ENCODE data around the gene UGT1A7. TPM values are rescaled to one million over a fixed set of nuclear protein-coding genes. Genes with fewer than 3 reads are reported as not detected.
"Not testable (repeated sequence)": the region's sequence is repeated elsewhere in the genome, so short reads cannot be mapped to it uniquely, and the experiment has no call there.

Gene UGT1A7
- total RNA-seq, 1 experiment from 2014 or later: not detected

GRCh38 chr2:233712611-233713261 lies 31.0 kb downstream of the UGT1A7 start, which contains the start of gene UGT1A5:
UGT1A5 (plus strand) TSS chr2:233712907; CDS start chr2:233712992, 85 bp downstream.
- H3K36me3 ChIP-seq: no peaks in the 10 kb centered on the region
- no peak within 1 kb of the TSS for H3K4me3 ChIP-seq
- DNase-seq: no peak
- H3K27ac ChIP-seq: no peak within 1 kb of the TSS
- H3K4me1 ChIP-seq: no peaks in the 10 kb centered on the region
- no peaks in the 10 kb centered on the region for H3K27me3 ChIP-seq
- H3K9me3 ChIP-seq (replicated peaks): no peaks in the 10 kb centered on the region

GRCh38 chr2:233713262-233713615 lies 31.5 kb downstream of the UGT1A7 start:
- Histone ChIP-seq H3K36me3 (no peaks in the 10 kb centered on the region), H3K4me3 (no peak overlapping the region), H3K9me3 (replicated peaks) (no peaks in the 10 kb centered on the region), H3K27ac (no peak overlapping the region), H3K4me1 (no peaks in the 10 kb centered on the region), H3K27me3 (no peaks in the 10 kb centered on the region)
- no peak for DNase-seq

- no peak for DNase-seq
- H3K27me3 ChIP-seq: no peaks in the 10 kb centered on the region
- no peaks in the 10 kb centered on the region for H3K4me1 ChIP-seq
- no peaks in the 10 kb centered on the region for H3K36me3 ChIP-seq
- no peak overlapping the region for H3K27ac ChIP-seq
- no peak overlapping the region for H3K4me3 ChIP-seq
- H3K9me3 ChIP-seq (replicated peaks): no peaks in the 10 kb centered on the region
Observed at GRCh38 chr2:233714121-233714520, 32.4 kb downstream of the UGT1A7 start.

- no peak within 1 kb of the TSS for H3K4me3 ChIP-seq
Observed at GRCh38 chr2:233718552-233718951, 36.9 kb downstream of the UGT1A7 start, which contains the start of gene UGT1A4. UGT1A4 (plus strand) TSS chr2:233718736; CDS start chr2:233718821, 85 bp downstream.

GRCh38 chr2:233728723-233729301 lies 47.1 kb downstream of the UGT1A7 start, which contains the start of gene UGT1A3:
UGT1A3 (plus strand) TSS chr2:233729042; CDS start chr2:233729127, 85 bp downstream.
- Histone ChIP-seq H3K27ac (no peak within 1 kb of the TSS), H3K36me3 (no peaks in the 10 kb centered on the region), H3K4me1 (no peaks in the 10 kb centered on the region), H3K9me3 (replicated peaks) (peaks cover 6% of the 10 kb centered on the region; the same call in 1 of the 2 replicates), H3K27me3 (no peaks in the 10 kb centered on the region), H3K4me3 (no peak within 1 kb of the TSS)
- no peak for DNase-seq

More at GRCh38 chr2:233718552-233718951, 36.9 kb downstream of the UGT1A7 start, which contains the start of gene UGT1A4:
- Histone ChIP-seq H3K4me1 (no peaks in the 10 kb centered on the region), H3K9me3 (replicated peaks) (no peaks in the 10 kb centered on the region), H3K27ac (no peak within 1 kb of the TSS), H3K36me3 (no peaks in the 10 kb centered on the region), H3K27me3 (peaks cover 8% of the 10 kb centered on the region; the same call in 1 of the 2 replicates)
- DNase-seq: no peak

GRCh38 chr2:233736868-233737653 lies 55.4 kb downstream of the UGT1A7 start:
- H3K36me3 ChIP-seq; H3K4me1 ChIP-seq; DNase-seq; H3K27me3 ChIP-seq; H3K4me3 ChIP-seq; H3K9me3 ChIP-seq (replicated peaks); H3K27ac ChIP-seq: not testable (repeated sequence)

GRCh38 chr2:233740870-233741269 lies 59.2 kb downstream of the UGT1A7 start:
- no peaks in the 10 kb centered on the region for H3K9me3 ChIP-seq (replicated peaks)
- H3K36me3 ChIP-seq: no peaks in the 10 kb centered on the region
- no peak for DNase-seq
- H3K4me3 ChIP-seq: no peak overlapping the region
- H3K4me1 ChIP-seq: no peaks in the 10 kb centered on the region; the same call in 1 of the 2 replicates
- H3K27me3 ChIP-seq: no peaks in the 10 kb centered on the region
- no peak overlapping the region for H3K27ac ChIP-seq

GRCh38 chr2:233743464-233744259 lies 62.0 kb downstream of the UGT1A7 start:
- DNase-seq: no peak
- Histone ChIP-seq H3K27ac (no peak overlapping the region), H3K4me3 (no peak overlapping the region), H3K9me3 (replicated peaks) (no peaks in the 10 kb centered on the region; the same call in 1 of the 2 replicates), H3K36me3 (no peaks in the 10 kb centered on the region), H3K27me3 (no peaks in the 10 kb centered on the region), H3K4me1 (peaks cover 6% of the 10 kb centered on the region; the same call in 1 of the 2 replicates)

- Histone ChIP-seq H3K4me1 (peaks cover 6% of the 10 kb centered on the region; the same call in 1 of the 2 replicates), H3K27ac (no peak overlapping the region), H3K27me3 (no peaks in the 10 kb centered on the region), H3K4me3 (no peak overlapping the region), H3K36me3 (no peaks in the 10 kb centered on the region), H3K9me3 (replicated peaks) (no peaks in the 10 kb centered on the region; the same call in none of the 2 replicates)
- DNase-seq: no peak
Observed at GRCh38 chr2:233745073-233745755, 63.5 kb downstream of the UGT1A7 start.

- not testable (repeated sequence) for H3K9me3 ChIP-seq (replicated peaks); H3K4me3 ChIP-seq; H3K36me3 ChIP-seq; H3K4me1 ChIP-seq; H3K27me3 ChIP-seq; H3K27ac ChIP-seq; DNase-seq
Observed at GRCh38 chr2:233745838-233746237, 64.1 kb downstream of the UGT1A7 start.

GRCh38 chr2:233746475-233747282 lies 65.0 kb downstream of the UGT1A7 start:
- H3K4me3 ChIP-seq: no peak overlapping the region
- peaks cover 5% of the 10 kb centered on the region for H3K9me3 ChIP-seq (replicated peaks)
- no peak for DNase-seq
- peaks cover 6% of the 10 kb centered on the region; the same call in 1 of the 2 replicates for H3K4me1 ChIP-seq
- no peaks in the 10 kb centered on the region for H3K36me3 ChIP-seq
- no peak overlapping the region for H3K27ac ChIP-seq
- H3K27me3 ChIP-seq: no peaks in the 10 kb centered on the region

- Histone ChIP-seq H3K4me3 (no peak overlapping the region), H3K36me3 (no peaks in the 10 kb centered on the region), H3K27ac (no peak overlapping the region), H3K27me3 (no peaks in the 10 kb centered on the region), H3K9me3 (replicated peaks) (peaks cover 5% of the 10 kb centered on the region), H3K4me1 (peaks cover 6% of the 10 kb centered on the region; the same call in 1 of the 2 replicates)
- DNase-seq: no peak
Observed at GRCh38 chr2:233747283-233747544, 65.5 kb downstream of the UGT1A7 start.

- not testable (repeated sequence) for H3K4me1 ChIP-seq; DNase-seq; H3K4me3 ChIP-seq; H3K36me3 ChIP-seq; H3K27me3 ChIP-seq; H3K27ac ChIP-seq; H3K9me3 ChIP-seq (replicated peaks)
Observed at GRCh38 chr2:233750689-233751088, 69.0 kb downstream of the UGT1A7 start.

Data from SJCRH30 (cell line).